ENCODE results near the gene CRIM1. TPM values are rescaled to one million over a fixed set of nuclear protein-coding genes. Genes with fewer than 3 reads are reported as not detected.

Gene CRIM1
- total RNA-seq, 1 experiment from 2014 or later = 133 TPM

- intact Hi-C loops (cut with micrococcal nuclease; ENCODE audit: unreplicated experiment) = no loop called here
- Histone ChIP-seq H3K36me3 (ENCODE audit: low read depth) (peaks cover 4% of the 10 kb centered on the region; the same call in 1 of the 2 replicates), H3K27me3 (ENCODE audit: insufficient read depth, low read depth) (no peaks in the 10 kb centered on the region), H2AFZ (no peak overlapping the region), H3K79me2 (ENCODE audit: low read depth) (no peaks in the 10 kb centered on the region), H3K4me2 (no peak overlapping the region), H3K9me2 (ENCODE audit: insufficient read depth) (no peaks in the 10 kb centered on the region), H3F3A (ENCODE audit: insufficient read depth, low read depth) (no peaks in the 10 kb centered on the region), H3K4me1 (replicated peaks; ENCODE audit: insufficient read depth) (no peaks in the 10 kb centered on the region), H3K27ac (no peak overlapping the region), H3K9me3 (ENCODE audit: insufficient read depth, low read depth) (no peaks in the 10 kb centered on the region), H4K20me1 (ENCODE audit: insufficient read depth) (no peaks in the 10 kb centered on the region), H3K4me3 (no peak overlapping the region)
- no peak for DNase-seq
- TF ChIP-seq CTCF (conservative IDR thresholded peaks at IDR 0.05) = no peak
- no peak for TF ChIP-seq EZH2 (IDR thresholded peaks at IDR 0.05; ENCODE audit: low read depth)
- CTCF ChIA-PET = no interaction called here
- POLR2A ChIA-PET (ENCODE audit: unreplicated experiment) = no interaction called here
- BruUV-seq (replicated peaks) = no TSS peak
Measured at GRCh38 chr2:36525245-36525644, 169.7 kb downstream of the CRIM1 start.

- Histone ChIP-seq H3K27ac (no peak overlapping the region), H3K9me3 (ENCODE audit: insufficient read depth, low read depth) (no peaks in the 10 kb centered on the region), H3K9me2 (ENCODE audit: insufficient read depth) (no peaks in the 10 kb centered on the region), H3K27me3 (ENCODE audit: insufficient read depth, low read depth) (no peaks in the 10 kb centered on the region), H3F3A (ENCODE audit: insufficient read depth, low read depth) (no peaks in the 10 kb centered on the region), H3K4me2 (no peak overlapping the region), H4K20me1 (ENCODE audit: insufficient read depth) (no peaks in the 10 kb centered on the region), H3K4me1 (replicated peaks; ENCODE audit: insufficient read depth) (no peaks in the 10 kb centered on the region), H3K4me3 (no peak overlapping the region), H3K79me2 (ENCODE audit: low read depth) (no peaks in the 10 kb centered on the region), H3K36me3 (ENCODE audit: low read depth) (peaks cover 4% of the 10 kb centered on the region; the same call in 1 of the 2 replicates), H2AFZ (no peak overlapping the region)
- TF ChIP-seq CTCF (conservative IDR thresholded peaks at IDR 0.05) = no peak
- TF ChIP-seq EZH2 (IDR thresholded peaks at IDR 0.05; ENCODE audit: low read depth) = no peak
- intact Hi-C loops (cut with micrococcal nuclease; ENCODE audit: unreplicated experiment) = no loop called here
- ChIA-PET CTCF (no interaction called here), POLR2A (ENCODE audit: unreplicated experiment) (no interaction called here)
- DNase-seq = no peak
- BruUV-seq (replicated peaks) = no TSS peak
Measured at GRCh38 chr2:36526226-36526625, 170.6 kb downstream of the CRIM1 start.

GRCh38 chr2:36528274-36528673, 172.7 kb downstream of the CRIM1 start:
- Histone ChIP-seq H2AFZ (no peak overlapping the region), H3K79me2 (ENCODE audit: low read depth) (no peaks in the 10 kb centered on the region), H3F3A (ENCODE audit: insufficient read depth, low read depth) (no peaks in the 10 kb centered on the region), H3K36me3 (ENCODE audit: low read depth) (peaks cover 15% of the 10 kb centered on the region; the same call in 1 of the 2 replicates), H3K9me3 (ENCODE audit: insufficient read depth, low read depth) (no peaks in the 10 kb centered on the region), H3K4me1 (replicated peaks; ENCODE audit: insufficient read depth) (no peaks in the 10 kb centered on the region), H3K4me3 (no peak overlapping the region), H3K27ac (no peak overlapping the region), H3K27me3 (ENCODE audit: insufficient read depth, low read depth) (no peaks in the 10 kb centered on the region), H4K20me1 (ENCODE audit: insufficient read depth) (no peaks in the 10 kb centered on the region), H3K4me2 (no peak overlapping the region), H3K9me2 (ENCODE audit: insufficient read depth) (no peaks in the 10 kb centered on the region)
- intact Hi-C loops (cut with micrococcal nuclease; ENCODE audit: unreplicated experiment) = no loop called here
- ChIA-PET CTCF (no interaction called here), POLR2A (ENCODE audit: unreplicated experiment) (no interaction called here)
- TF ChIP-seq EZH2 (IDR thresholded peaks at IDR 0.05; ENCODE audit: low read depth) (no peak), CTCF (conservative IDR thresholded peaks at IDR 0.05) (no peak)
- no peak for DNase-seq
- BruUV-seq (replicated peaks) = no TSS peak

Measured in PC-9 (cell line).